ENCODE data around the gene GMPR. TPM values are rescaled to one million over a fixed set of nuclear protein-coding genes. Genes with fewer than 3 reads are reported as not detected.

GMPR gene
- total RNA-seq, 4 donors from 2014 or later: 14.0 to 21.8 (median 15.8) TPM

DNA sequence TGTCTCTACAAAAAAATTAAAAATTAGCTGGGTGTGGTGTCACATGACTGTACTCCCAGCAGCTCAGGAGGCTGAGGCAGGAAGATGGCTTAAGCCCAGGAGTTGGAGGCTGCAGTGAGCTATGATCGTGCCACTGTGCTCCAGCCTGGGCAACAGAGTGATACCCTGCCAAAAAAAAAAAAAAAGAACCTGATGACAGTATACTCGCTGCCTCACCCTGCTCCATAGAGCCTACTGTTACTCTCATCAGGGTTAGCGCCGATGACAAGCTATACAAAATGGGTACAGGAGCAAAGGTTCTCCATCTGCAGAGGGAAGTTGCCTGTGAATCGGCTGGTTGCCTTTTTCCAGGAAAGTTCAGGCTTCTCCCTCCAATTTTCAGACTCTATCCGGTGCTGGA is 53.4 kb downstream of the GMPR start:
- DNase-seq (ENCODE audit: low spot score in 2 of 2): no peak
- no peak overlapping the region for H3K27ac ChIP-seq
- WGBS, 2 donors: 79 to 84% methylated on average over 6 of the region's 6 CpGs
- H3K9me3 ChIP-seq: no peaks in the 10 kb centered on the region
- TF ChIP-seq CTCF (IDR thresholded peaks at IDR 0.05) (no peak), POLR2A (IDR thresholded peaks at IDR 0.05) (no peak), EP300 (IDR thresholded peaks at IDR 0.05) (no peak)
- H3K36me3 ChIP-seq: peaks cover 0 to 11% (median 0%) of the 10 kb centered on the region in 3 donors
- no peaks in the 10 kb centered on the region for H3K4me1 ChIP-seq
- H3K4me3 ChIP-seq: no peak overlapping the region
- no peaks in the 10 kb centered on the region for H3K27me3 ChIP-seq

DNA sequence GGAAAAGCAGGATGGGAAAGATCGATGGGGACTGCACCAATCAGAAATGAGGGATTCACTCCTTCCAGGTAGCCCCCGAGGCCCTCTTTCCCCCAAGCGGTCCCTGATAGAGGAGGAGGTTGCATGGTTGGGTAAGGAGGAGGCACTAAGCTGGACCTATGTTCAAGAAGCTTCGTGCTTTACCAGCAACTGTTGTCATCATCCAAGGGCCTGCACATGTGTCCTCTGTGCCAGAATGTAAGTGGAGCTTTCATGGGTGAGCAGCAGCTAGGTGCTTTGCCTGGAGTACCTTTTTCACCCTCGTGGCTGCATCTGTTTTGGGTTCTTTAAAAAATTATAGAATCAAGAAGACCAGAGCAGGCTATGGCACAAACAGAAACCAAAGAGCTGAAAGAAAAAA is 54.0 kb downstream of the GMPR start:
- Histone ChIP-seq H3K4me1 (no peaks in the 10 kb centered on the region), H3K36me3 (peaks cover 0 to 15% (median 0%) of the 10 kb centered on the region in 3 donors), H3K27me3 (no peaks in the 10 kb centered on the region), H3K9me3 (no peaks in the 10 kb centered on the region), H3K4me3 (no peak overlapping the region), H3K27ac (no peak overlapping the region)
- TF ChIP-seq CTCF (IDR thresholded peaks at IDR 0.05): no peak
- no peak for TF ChIP-seq EP300 (IDR thresholded peaks at IDR 0.05)
- no peak for TF ChIP-seq POLR2A (IDR thresholded peaks at IDR 0.05)
- DNase-seq (ENCODE audit: low spot score in 2 of 2): no peak
- 74 to 84% methylated on average over 5 of the region's 5 CpGs for WGBS, 2 donors

GRCh38 chr6:16292942-16293341 is 54.6 kb downstream of the GMPR start:
- no peak for TF ChIP-seq EP300 (IDR thresholded peaks at IDR 0.05)
- no peak for TF ChIP-seq POLR2A (IDR thresholded peaks at IDR 0.05)
- TF ChIP-seq CTCF (IDR thresholded peaks at IDR 0.05): no peak
- no peaks in the 10 kb centered on the region for H3K27me3 ChIP-seq
- no peak overlapping the region for H3K4me3 ChIP-seq
- H3K9me3 ChIP-seq: no peaks in the 10 kb centered on the region
- H3K27ac ChIP-seq: no peak overlapping the region
- H3K36me3 ChIP-seq: peaks cover 0 to 19% (median 0%) of the 10 kb centered on the region in 3 donors
- H3K4me1 ChIP-seq: no peaks in the 10 kb centered on the region
- WGBS, 2 donors: 89 to 90% methylated on average over 8 of the region's 8 CpGs
- no peak for DNase-seq (ENCODE audit: low spot score in 2 of 2)

GRCh38 chr6:16294371-16294770 is 56.0 kb downstream of the GMPR start:
- no peak overlapping the region for H3K27ac ChIP-seq
- no peaks in the 10 kb centered on the region for H3K27me3 ChIP-seq
- no peaks in the 10 kb centered on the region for H3K9me3 ChIP-seq
- no peak for DNase-seq (ENCODE audit: low spot score in 2 of 2)
- WGBS, 2 donors: 92 to 94% methylated on average over 10 of the region's 10 CpGs
- no peak for TF ChIP-seq CTCF (IDR thresholded peaks at IDR 0.05)
- TF ChIP-seq POLR2A (IDR thresholded peaks at IDR 0.05): no peak
- H3K36me3 ChIP-seq: peaks cover 0 to 26% (median 0%) of the 10 kb centered on the region in 3 donors
- no peak overlapping the region for H3K4me3 ChIP-seq
- H3K4me1 ChIP-seq: no peaks in the 10 kb centered on the region

DNA sequence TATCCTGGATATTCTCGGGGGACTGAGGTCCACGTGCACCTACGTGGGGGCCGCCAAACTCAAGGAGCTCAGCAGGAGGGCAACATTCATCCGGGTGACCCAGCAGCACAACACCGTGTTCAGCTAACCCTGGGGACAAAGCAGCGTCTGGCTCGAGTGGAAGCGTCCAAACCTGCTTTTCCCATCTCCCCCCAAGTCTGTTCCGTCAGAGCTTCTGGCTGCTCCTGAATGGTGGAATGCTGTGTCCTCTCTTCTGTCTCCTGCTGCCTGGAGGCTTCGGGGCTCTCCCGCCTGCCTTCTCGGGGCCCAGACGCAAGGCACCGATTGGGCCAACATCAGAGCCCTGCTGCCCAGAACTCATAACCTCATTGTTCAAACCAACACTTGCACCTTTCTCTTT is 56.7 kb downstream of the GMPR start:
- H3K27ac ChIP-seq: no peak overlapping the region
- H3K4me1 ChIP-seq: no peaks in the 10 kb centered on the region
- no peak for TF ChIP-seq CTCF (IDR thresholded peaks at IDR 0.05)
- no peak for TF ChIP-seq POLR2A (IDR thresholded peaks at IDR 0.05)
- no peak for TF ChIP-seq EP300 (IDR thresholded peaks at IDR 0.05)
- no peaks in the 10 kb centered on the region for H3K27me3 ChIP-seq
- H3K9me3 ChIP-seq: no peaks in the 10 kb centered on the region
- H3K36me3 ChIP-seq: peaks cover 0 to 26% (median 0%) of the 10 kb centered on the region in 3 donors
- no peak for DNase-seq (ENCODE audit: low spot score in 2 of 2)
- no peak overlapping the region for H3K4me3 ChIP-seq
- WGBS, 2 donors: 85 to 86% methylated on average over 15 of the region's 15 CpGs
